PC-9 (cell line): ENCODE data around the gene PRDM12. TPM values are rescaled to one million over a fixed set of nuclear protein-coding genes. Genes with fewer than 3 reads are reported as not detected.

Experiments used
- BruUV-seq: library from RNA; stranded (reverse); fragments of 400-500 nt; replicated peaks from 2 replicates; lab custom pipeline; 2021; lab: Mats Ljungman, UMichigan
- CTCF ChIA-PET: fragments of 300-600 bp; sonication (Branson Sonifier 250); formaldehyde crosslinking; loops from one replicate; lab custom pipeline; 2022; ENCODE audit warnings: antibody characterized with exemption; lab: Charles Lee
- POLR2A ChIA-PET: fragments of 300-600 bp; sonication (Branson Sonifier 250); formaldehyde crosslinking; loops from one replicate; lab custom pipeline; 2022; ENCODE audit warnings: antibody characterized with exemption; ENCODE audit not compliant: unreplicated experiment; lab: Charles Lee
- DNase-seq, 2 experiments: peaks; one replicate each; pipeline versions ENCODE4 v3.0.0 to v3.0.0-alpha.2; 2015 to 2022; ENCODE audit warnings: mixed read lengths in 1 of 2
- H2AFZ ChIP-seq: fragments of 200-600 bp; sonication (generic); 2 replicates; pipeline ENCODE4 v1.8.1; 2017; ENCODE audit warnings: antibody characterized with exemption
- H3F3A ChIP-seq: fragments of 200-600 bp; sonication (generic); 2 replicates; pipeline ENCODE4 v1.8.1; 2017; ENCODE audit warnings: antibody characterized with exemption, mild to moderate bottlenecking, low read depth; ENCODE audit not compliant: insufficient read depth
- H3K27ac ChIP-seq: fragments of 200-600 bp; sonication (generic); 2 replicates; pipeline ENCODE4 v1.6.1; 2016; ENCODE audit warnings: mixed run types
- H3K27me3 ChIP-seq: fragments of 200-600 bp; sonication (generic); 2 replicates; pipeline ENCODE4 v1.6.1; 2016; ENCODE audit warnings: low read depth, mixed run types; ENCODE audit not compliant: insufficient read depth
- H3K36me3 ChIP-seq: fragments of 200-600 bp; sonication (generic); 2 replicates; pipeline ENCODE4 v1.6.1; 2016; ENCODE audit warnings: low read depth, mixed run types
- H3K4me1 ChIP-seq: fragments of 200-600 bp; sonication (generic); replicated peaks from 2 replicates; pipeline ENCODE4 v1.6.1; 2016; ENCODE audit warnings: mixed run types; ENCODE audit not compliant: insufficient read depth
- H3K4me2 ChIP-seq: fragments of 200-600 bp; sonication (generic); 2 replicates; pipeline ENCODE4 v1.6.1; 2017; ENCODE audit warnings: mixed run types
- H3K4me3 ChIP-seq: fragments of 200-600 bp; sonication (generic); 2 replicates; pipeline ENCODE4 v1.6.1; 2016; ENCODE audit warnings: mixed run types
- H3K79me2 ChIP-seq: fragments of 200-600 bp; sonication (generic); 2 replicates; pipeline ENCODE4 v1.6.1; 2017; ENCODE audit warnings: low read depth, mixed run types
- H3K9me2 ChIP-seq: fragments of 200-600 bp; sonication (generic); 2 replicates; pipeline ENCODE4 v1.8.1; 2017; ENCODE audit warnings: mild to moderate bottlenecking; ENCODE audit not compliant: insufficient read depth
- H3K9me3 ChIP-seq: fragments of 200-600 bp; sonication (generic); 2 replicates; pipeline ENCODE4 v1.8.1; 2016; ENCODE audit warnings: low read depth; ENCODE audit not compliant: insufficient read depth
- H4K20me1 ChIP-seq: fragments of 200-600 bp; sonication (generic); 2 replicates; pipeline ENCODE4 v1.8.1; 2017; ENCODE audit not compliant: insufficient read depth
- CTCF ChIP-seq: fragments of 200-600 bp; sonication (generic); conservative IDR thresholded peaks from 2 replicates; pipeline ENCODE4 v1.6.1; 2017; ENCODE audit warnings: mixed run types, antibody characterized with exemption, mild to moderate bottlenecking, moderate library complexity
- EZH2 ChIP-seq: fragments of 200-600 bp; sonication (generic); IDR thresholded peaks from 2 replicates; pipeline ENCODE4 v1.8.0; 2017; ENCODE audit warnings: antibody characterized with exemption, low read depth
- intact Hi-C: fragments of 100-400 bp; cut with micrococcal nuclease; formaldehyde crosslinking; loops from one replicate; pipeline ENCODE4 v1.10.0; 2022; ENCODE audit not compliant: unreplicated experiment
- total RNA-seq: library from RNA; stranded (reverse); gene quantifications from 2 replicates; pipeline ENCODE4 v1.2.3, GENCODE V29; 2021

PRDM12 gene
- total RNA-seq, 1 experiment from 2014 or later, result 0.46 TPM

GRCh38 chr9:130668659-130669058 is 4.3 kb downstream of the PRDM12 start:
- H3K27ac ChIP-seq, result no peak overlapping the region
- intact Hi-C loops, result no loop called here
- H4K20me1 ChIP-seq, result no peaks in the 10 kb centered on the region
- no peak overlapping the region for H3K4me2 ChIP-seq
- H3K4me1 ChIP-seq, result no peaks in the 10 kb centered on the region
- POLR2A ChIA-PET, result interaction anchor here (0.7 kb wide), 1 partner anchor 129 kb away, joined by 15 read pairs; no protein-coding TSS in a partner anchor
- H3K9me2 ChIP-seq, result no peaks in the 10 kb centered on the region
- H3K79me2 ChIP-seq, result no peaks in the 10 kb centered on the region
- H3K9me3 ChIP-seq, result no peaks in the 10 kb centered on the region
- TF ChIP-seq EZH2 (no peak), CTCF (no peak)
- H3F3A ChIP-seq, result no peaks in the 10 kb centered on the region
- no peak for DNase-seq
- H3K36me3 ChIP-seq, result no peaks in the 10 kb centered on the region
- peaks cover 17% of the 10 kb centered on the region for H3K27me3 ChIP-seq
- no TSS peak for BruUV-seq
- CTCF ChIA-PET, result interaction anchor here (0.7 kb wide), 1 partner anchor 76 kb away, joined by 9 read pairs; no protein-coding TSS in a partner anchor
- no peak overlapping the region for H2AFZ ChIP-seq
- H3K4me3 ChIP-seq, result no peak overlapping the region

GRCh38 chr9:130669965-130670364 is 5.6 kb downstream of the PRDM12 start:
- Histone ChIP-seq H3K27me3 (peaks cover 12% of the 10 kb centered on the region), H2AFZ (no peak overlapping the region), H3K9me3 (no peaks in the 10 kb centered on the region), H3K9me2 (no peaks in the 10 kb centered on the region), H3K79me2 (no peaks in the 10 kb centered on the region), H3F3A (no peaks in the 10 kb centered on the region), H3K4me1 (no peaks in the 10 kb centered on the region), H3K36me3 (no peaks in the 10 kb centered on the region), H3K4me3 (no peak overlapping the region), H4K20me1 (no peaks in the 10 kb centered on the region), H3K27ac (no peak overlapping the region), H3K4me2 (no peak overlapping the region)
- no peak for DNase-seq
- TF ChIP-seq CTCF, result no peak
- no peak for TF ChIP-seq EZH2
- BruUV-seq, result no TSS peak
- POLR2A ChIA-PET, result interaction anchor here (0.6 kb wide), 1 partner anchor 538 kb away, joined by 5 read pairs; no protein-coding TSS in a partner anchor
- CTCF ChIA-PET, result no interaction called here
- intact Hi-C loops, result no loop called here

DNA sequence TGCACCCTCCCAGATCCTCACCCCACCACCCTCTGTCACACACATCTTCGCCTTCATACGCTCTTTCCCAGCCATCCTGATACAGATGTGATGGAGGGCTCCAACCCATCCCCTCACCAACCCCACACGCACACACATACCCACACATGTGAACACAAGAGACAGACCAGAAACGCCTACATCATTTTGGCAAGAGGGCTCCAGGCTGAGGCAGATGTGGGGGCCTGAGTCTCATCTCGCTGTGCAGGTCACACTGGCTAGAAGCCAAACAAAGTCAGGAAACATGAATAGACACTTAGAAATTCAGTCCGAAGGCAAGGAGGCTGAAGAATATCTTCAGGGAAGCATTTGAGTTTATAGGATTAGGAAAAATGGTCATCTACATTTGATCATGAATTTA is 6.2 kb downstream of the PRDM12 start:
- CTCF ChIA-PET, result no interaction called here
- intact Hi-C loops, result no loop called here
- peaks cover 8% of the 10 kb centered on the region for H3K27me3 ChIP-seq
- no peaks in the 10 kb centered on the region for H3K9me2 ChIP-seq
- POLR2A ChIA-PET, result interaction anchor here (0.6 kb wide), 1 partner anchor 539 kb away, joined by 5 read pairs; no protein-coding TSS in a partner anchor
- no peak overlapping the region for H3K27ac ChIP-seq
- no peak overlapping the region for H3K4me3 ChIP-seq
- no peaks in the 10 kb centered on the region for H3F3A ChIP-seq
- H3K4me2 ChIP-seq, result no peak overlapping the region
- DNase-seq, result no peak
- BruUV-seq, result no TSS peak
- no peak for TF ChIP-seq EZH2
- no peak for TF ChIP-seq CTCF
- H3K9me3 ChIP-seq, result no peaks in the 10 kb centered on the region
- H2AFZ ChIP-seq, result no peak overlapping the region
- no peaks in the 10 kb centered on the region for H3K36me3 ChIP-seq
- no peaks in the 10 kb centered on the region for H3K79me2 ChIP-seq
- no peaks in the 10 kb centered on the region for H3K4me1 ChIP-seq
- no peaks in the 10 kb centered on the region for H4K20me1 ChIP-seq
